ENCODE measurements around the gene ENO1.

DNA sequence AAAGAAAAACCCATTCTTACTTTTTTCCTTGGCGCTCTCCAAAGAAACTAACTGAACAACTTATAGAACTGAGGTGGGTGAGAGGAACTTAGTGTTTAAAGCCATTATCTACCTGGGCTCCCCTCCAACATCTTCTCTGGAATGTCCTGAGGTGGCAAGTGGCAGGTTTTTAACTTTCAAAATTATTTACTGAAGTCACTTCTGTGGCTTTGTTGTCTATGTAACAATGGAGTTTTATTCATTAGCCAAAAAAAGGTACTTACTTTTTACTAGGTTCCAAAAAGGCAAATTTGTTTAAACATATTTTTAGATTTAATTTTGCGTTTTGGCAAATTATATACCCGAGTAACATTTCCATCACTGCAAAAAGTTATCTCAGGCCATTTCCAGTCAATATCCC, 2.4 kb downstream of the ENO1 start:
- TF ChIP-seq POLR2A (IDR thresholded peaks at IDR 0.05; ENCODE audit: control extremely low read depth in 1 of 2, low read depth in 2 of 2, low read length in 2 of 2), result no peak; a peak in 1 of 3 replicates
- TF ChIP-seq, protein P1, sequence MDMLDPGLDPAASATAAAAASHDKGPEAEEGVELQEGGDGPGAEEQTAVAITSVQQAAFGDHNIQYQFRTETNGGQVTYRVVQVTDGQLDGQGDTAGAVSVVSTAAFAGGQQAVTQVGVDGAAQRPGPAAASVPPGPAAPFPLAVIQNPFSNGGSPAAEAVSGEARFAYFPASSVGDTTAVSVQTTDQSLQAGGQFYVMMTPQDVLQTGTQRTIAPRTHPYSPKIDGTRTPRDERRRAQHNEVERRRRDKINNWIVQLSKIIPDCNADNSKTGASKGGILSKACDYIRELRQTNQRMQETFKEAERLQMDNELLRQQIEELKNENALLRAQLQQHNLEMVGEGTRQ (IDR thresholded peaks at IDR 0.05; ENCODE audit: low read length), result no peak
- no peak for TF ChIP-seq SUZ12 (IDR thresholded peaks at IDR 0.05; ENCODE audit: low read length)
- TF ChIP-seq POLR2AphosphoS5 (IDR thresholded peaks at IDR 0.05; ENCODE audit: low read depth, low read length), result no peak
- TF ChIP-seq, protein P2, sequence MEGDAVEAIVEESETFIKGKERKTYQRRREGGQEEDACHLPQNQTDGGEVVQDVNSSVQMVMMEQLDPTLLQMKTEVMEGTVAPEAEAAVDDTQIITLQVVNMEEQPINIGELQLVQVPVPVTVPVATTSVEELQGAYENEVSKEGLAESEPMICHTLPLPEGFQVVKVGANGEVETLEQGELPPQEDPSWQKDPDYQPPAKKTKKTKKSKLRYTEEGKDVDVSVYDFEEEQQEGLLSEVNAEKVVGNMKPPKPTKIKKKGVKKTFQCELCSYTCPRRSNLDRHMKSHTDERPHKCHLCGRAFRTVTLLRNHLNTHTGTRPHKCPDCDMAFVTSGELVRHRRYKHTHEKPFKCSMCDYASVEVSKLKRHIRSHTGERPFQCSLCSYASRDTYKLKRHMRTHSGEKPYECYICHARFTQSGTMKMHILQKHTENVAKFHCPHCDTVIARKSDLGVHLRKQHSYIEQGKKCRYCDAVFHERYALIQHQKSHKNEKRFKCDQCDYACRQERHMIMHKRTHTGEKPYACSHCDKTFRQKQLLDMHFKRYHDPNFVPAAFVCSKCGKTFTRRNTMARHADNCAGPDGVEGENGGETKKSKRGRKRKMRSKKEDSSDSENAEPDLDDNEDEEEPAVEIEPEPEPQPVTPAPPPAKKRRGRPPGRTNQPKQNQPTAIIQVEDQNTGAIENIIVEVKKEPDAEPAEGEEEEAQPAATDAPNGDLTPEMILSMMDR (IDR thresholded peaks at IDR 0.05; ENCODE audit: control extremely low read depth in 1 of 3, insufficient read depth in 1 of 3, low read depth in 1 of 3, low read length in 3 of 3), result no peak
- TF ChIP-seq EZH2 (IDR thresholded peaks at IDR 0.05; ENCODE audit: low read depth, low read length, severe bottlenecking), result no peak
- TF ChIP-seq, protein P3, sequence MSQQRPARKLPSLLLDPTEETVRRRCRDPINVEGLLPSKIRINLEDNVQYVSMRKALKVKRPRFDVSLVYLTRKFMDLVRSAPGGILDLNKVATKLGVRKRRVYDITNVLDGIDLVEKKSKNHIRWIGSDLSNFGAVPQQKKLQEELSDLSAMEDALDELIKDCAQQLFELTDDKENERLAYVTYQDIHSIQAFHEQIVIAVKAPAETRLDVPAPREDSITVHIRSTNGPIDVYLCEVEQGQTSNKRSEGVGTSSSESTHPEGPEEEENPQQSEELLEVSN (IDR thresholded peaks at IDR 0.05), result no peak

Data from H1 (cell line).